GM12875 (cell line): Measurements from ENCODE around the gene ATRAID.
"Not testable (repeated sequence)": the region's sequence is repeated elsewhere in the genome, so short reads cannot be mapped to it uniquely, and the experiment has no call there.

Experiments used
- H3K4me3 ChIP-seq: one replicate; pipeline ENCODE4 v1.5.1; 2011; ENCODE audit warnings: low read depth, low read length, control low read depth
- CTCF ChIP-seq: IDR thresholded peaks from 2 replicates; pipeline ENCODE4 v1.5.1; 2011; ENCODE audit warnings: low read depth, mild to moderate bottlenecking, control low read depth, inconsistent platforms, low read length, moderate library complexity, borderline replicate concordance; ENCODE audit not compliant: insufficient read depth

ATRAID gene

GRCh38 chr2:27175330-27175729, 36.5 kb upstream of the ATRAID start:
- H3K4me3 ChIP-seq, result no peak overlapping the region
- no peak for TF ChIP-seq CTCF

DNA sequence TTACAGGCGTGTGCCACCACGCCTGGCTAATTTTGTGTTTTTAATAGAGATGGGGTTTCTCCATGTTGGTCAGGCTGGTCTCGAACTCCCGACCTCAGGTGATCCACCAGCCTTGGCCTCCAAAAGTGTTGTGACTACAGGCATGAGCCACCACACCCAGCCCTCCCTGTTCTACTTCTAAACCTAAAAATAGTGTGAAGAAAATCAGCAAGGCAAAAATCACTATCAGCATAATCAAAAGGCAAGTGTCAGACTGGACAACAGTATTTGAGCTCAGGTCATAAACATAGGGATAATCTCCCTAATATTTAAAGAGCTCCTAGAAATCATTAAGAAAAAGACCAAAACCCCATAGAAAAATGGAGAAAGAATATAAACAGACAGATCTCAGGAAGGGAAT, 36.1 kb upstream of the ATRAID start:
- H3K4me3 ChIP-seq, result not testable (repeated sequence)

- TF ChIP-seq CTCF, result no peak
- H3K4me3 ChIP-seq, result no peak overlapping the region
Measured at GRCh38 chr2:27177441-27178351, 34.1 kb upstream of the ATRAID start.

GRCh38 chr2:27178469-27178868, 33.4 kb upstream of the ATRAID start:
- TF ChIP-seq CTCF, result no peak
- H3K4me3 ChIP-seq, result no peak overlapping the region

GRCh38 chr2:27179344-27180000, 32.4 kb upstream of the ATRAID start:
- no peak for TF ChIP-seq CTCF

DNA sequence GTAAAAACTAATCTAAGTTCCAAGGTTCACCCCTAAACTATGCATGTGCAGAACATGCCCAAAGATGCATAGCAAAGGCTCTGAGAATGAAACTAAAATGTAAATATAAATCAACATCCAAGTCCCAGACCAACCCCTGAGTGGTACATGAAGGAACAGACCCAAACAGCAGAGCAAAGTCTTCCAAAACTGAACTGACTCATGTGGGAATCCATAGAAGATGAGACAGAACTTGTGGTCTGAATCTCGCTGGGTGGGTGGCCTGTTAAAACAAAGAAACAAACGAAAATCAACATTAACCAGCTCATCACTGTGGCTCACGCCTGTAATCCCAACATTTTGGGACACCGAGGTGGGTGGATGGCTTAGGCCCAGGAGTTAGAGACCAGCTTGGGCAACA, 29.5 kb upstream of the ATRAID start:
- TF ChIP-seq CTCF, result no peak
- H3K4me3 ChIP-seq, result no peak overlapping the region

More at GRCh38 chr2:27179344-27180000, 32.4 kb upstream of the ATRAID start:
- H3K4me3 ChIP-seq, result no peak overlapping the region

- no peak overlapping the region for H3K4me3 ChIP-seq
- no peak for TF ChIP-seq CTCF
Measured at GRCh38 chr2:27184115-27184514, 27.7 kb upstream of the ATRAID start.
